Esophagus squamous epithelium (tissue), 4 donors: ENCODE results near the gene RBMS3.

Experiments used
- CTCF ChIP-seq, 6 experiments: fragments of 450-650 bp in 4 of 6; fragments of 200-600 bp in 2 of 6; sonication (generic) in 2 of 6; IDR thresholded peaks; one replicate each; pipeline ENCODE4 v1.5.1; 2016 to 2019; ENCODE audit warnings: antibody characterized with exemption in 6 of 6, mild to moderate bottlenecking in 4 of 6, moderate library complexity in 4 of 6
- POLR2A ChIP-seq, 4 donors: fragments of 450-650 bp; IDR thresholded peaks; one replicate each; pipeline ENCODE4 v1.6.1; 2017; ENCODE audit warnings: antibody characterized with exemption in 4 of 4, mild to moderate bottlenecking in 4 of 4, moderate library complexity in 3 of 4

- TF ChIP-seq CTCF (IDR thresholded peaks at IDR 0.05) (no peak), POLR2A (IDR thresholded peaks at IDR 0.05) (no peak)
Observed at GRCh38 chr3:29612536-29612935, 331.7 kb downstream of the RBMS3 start.
